Liver (tissue), 9 donors: ENCODE measurements around the gene HSD11B1L. TPM values are rescaled to one million over a fixed set of nuclear protein-coding genes. Genes with fewer than 3 reads are reported as not detected.

Source experiments
- DNase-seq: peaks from one replicate; pipeline ENCODE4 v3.0.0-alpha.2; 2017; ENCODE audit warnings: low spot score
- H3K27ac ChIP-seq, 2 donors: one replicate each; pipeline ENCODE4 v1.7.0; 2013; ENCODE audit warnings: inconsistent platforms in 2 of 2, low read length in 2 of 2, control low read depth in 1 of 2, low read depth in 1 of 2, mild to moderate bottlenecking in 1 of 2
- H3K27me3 ChIP-seq, 4 donors: one replicate each; pipeline versions ENCODE4 v1.6.1 to v1.7.0; 2013; ENCODE audit warnings: low read length in 3 of 4, inconsistent platforms in 1 of 4, mild to moderate bottlenecking in 1 of 4, moderate library complexity in 1 of 4; ENCODE audit not compliant: control insufficient read depth in 4 of 4, insufficient read depth in 4 of 4
- H3K36me3 ChIP-seq, 4 donors: one replicate each; pipeline versions ENCODE4 v1.6.1 to v1.7.0; 2013; ENCODE audit warnings: low read length in 3 of 4, mild to moderate bottlenecking in 3 of 4, low read depth in 1 of 4, moderate library complexity in 1 of 4; ENCODE audit not compliant: control insufficient read depth in 4 of 4, insufficient read depth in 3 of 4
- H3K4me1 ChIP-seq, 4 donors: one replicate each; pipeline versions ENCODE4 v1.6.1 to v1.7.0; 2013; ENCODE audit warnings: low read length in 3 of 4, mild to moderate bottlenecking in 3 of 4, moderate library complexity in 1 of 4; ENCODE audit not compliant: control insufficient read depth in 4 of 4, insufficient read depth in 4 of 4
- H3K4me3 ChIP-seq, 3 donors: one replicate each; pipeline versions ENCODE4 v1.6.1 to v1.7.0; 2013; ENCODE audit warnings: low read length in 3 of 3, control low read depth in 1 of 3, low read depth in 1 of 3, mild to moderate bottlenecking in 1 of 3
- H3K9ac ChIP-seq, 2 donors: one replicate each; pipeline ENCODE4 v1.7.0; 2013; ENCODE audit warnings: low read length in 2 of 2, mild to moderate bottlenecking in 2 of 2, moderate library complexity in 2 of 2, control low read depth in 1 of 2, low read depth in 1 of 2
- H3K9me3 ChIP-seq, 4 donors: one replicate each; pipeline versions ENCODE4 v1.6.1 to v1.7.0; 2013; ENCODE audit warnings: low read length in 3 of 4; ENCODE audit not compliant: control insufficient read depth in 4 of 4
- ATF3 ChIP-seq: IDR thresholded peaks from 2 replicates; pipeline ENCODE4 v1.6.1; 2016; ENCODE audit warnings: antibody characterized with exemption
- CTCF ChIP-seq: fragments of 150-350 bp; IDR thresholded peaks from 2 replicates; pipeline ENCODE4 v1.5.1; 2017; ENCODE audit warnings: improper control_type of control experiment, low read depth, low read length; ENCODE audit not compliant: missing input control
- EGR1 ChIP-seq, 2 donors: IDR thresholded peaks; 2 replicates each; pipeline ENCODE4 v1.6.1; 2016 to 2018; ENCODE audit warnings: antibody characterized with exemption in 2 of 2, low read depth in 2 of 2
- FOXA1 ChIP-seq: IDR thresholded peaks from 2 replicates; pipeline ENCODE4 v1.6.1; 2016; ENCODE audit warnings: antibody characterized with exemption
- FOXA2 ChIP-seq: IDR thresholded peaks from 2 replicates; pipeline ENCODE4 v1.6.1; 2016; ENCODE audit warnings: antibody characterized with exemption
- GABPA ChIP-seq, 2 donors: IDR thresholded peaks in 1 of 2; conservative IDR thresholded peaks in 1 of 2; 2 replicates each; pipeline ENCODE4 v1.6.1; 2016; ENCODE audit warnings: antibody characterized with exemption in 2 of 2, mild to moderate bottlenecking in 1 of 2, moderate library complexity in 1 of 2
- HNF4A ChIP-seq, 2 donors: conservative IDR thresholded peaks; 2 replicates each; pipeline ENCODE4 v1.6.1; 2016; ENCODE audit warnings: antibody characterized with exemption in 2 of 2, mild to moderate bottlenecking in 2 of 2
- HNF4G ChIP-seq: IDR thresholded peaks from 2 replicates; pipeline ENCODE4 v1.6.1; 2016; ENCODE audit warnings: antibody characterized with exemption
- JUND ChIP-seq, 2 donors: IDR thresholded peaks; 2 replicates each; pipeline ENCODE4 v1.6.1; 2016; ENCODE audit warnings: antibody characterized with exemption in 2 of 2
- MAX ChIP-seq: IDR thresholded peaks from 2 replicates; pipeline ENCODE4 v1.6.1; 2016; ENCODE audit warnings: antibody characterized with exemption
- NR2F2 ChIP-seq: IDR thresholded peaks from 2 replicates; pipeline ENCODE4 v1.6.1; 2016; ENCODE audit warnings: antibody characterized with exemption
- RAD21 ChIP-seq, 2 donors: IDR thresholded peaks; 2 replicates each; pipeline ENCODE4 v1.6.1; 2016; ENCODE audit warnings: antibody characterized with exemption in 2 of 2, mild to moderate bottlenecking in 2 of 2
- REST ChIP-seq: IDR thresholded peaks from 2 replicates; pipeline ENCODE4 v1.6.1; 2016; ENCODE audit warnings: antibody characterized with exemption, mild to moderate bottlenecking
- RXRA ChIP-seq, 2 donors: IDR thresholded peaks; 2 replicates each; pipeline ENCODE4 v1.6.1; 2017 to 2018; ENCODE audit warnings: antibody characterized with exemption in 2 of 2, mild to moderate bottlenecking in 1 of 2
- SP1 ChIP-seq: IDR thresholded peaks from 2 replicates; pipeline ENCODE4 v1.6.1; 2018; ENCODE audit warnings: antibody characterized with exemption, mild to moderate bottlenecking
- TAF1 ChIP-seq: conservative IDR thresholded peaks from 2 replicates; pipeline ENCODE4 v1.6.1; 2016; ENCODE audit warnings: antibody characterized with exemption, mild to moderate bottlenecking
- YY1 ChIP-seq: IDR thresholded peaks from 2 replicates; pipeline ENCODE4 v1.6.1; 2016; ENCODE audit warnings: antibody characterized with exemption, mild to moderate bottlenecking
- ZBTB33 ChIP-seq: IDR thresholded peaks from 2 replicates; pipeline ENCODE4 v1.6.1; 2016; ENCODE audit warnings: antibody characterized with exemption
- WGBS: extraction: QIAGEN DNeasy Blood & Tissue Kit; methylation state at CpG from one replicate; pipeline ENCODE4 v1.1.7; 2013; 5-methylcytosine and 5-hydroxymethylcytosine counted together
- polyA plus RNA-seq, 2 donors: library from polyadenylated mRNA; stranded (reverse) in 1 of 2; unstranded in 1 of 2; fragments of 200-250 nt in 1 of 2; fragments of >200 nt in 1 of 2; fragmentation: Nextera tagmentation in 1 of 2; extraction: Ambion mirVana in 1 of 2; gene quantifications; one replicate each; pipeline versions ENCODE4 v1.2.1 to v1.2.3, GENCODE V29; 2013 to 2015
- total RNA-seq, 2 donors: library from RNA; depleted of rRNA; stranded (reverse); fragments of >200 nt; gene quantifications; one replicate each; pipeline ENCODE4 v1.2.3, GENCODE V29; 2014
- donor health status: healthy.
- donor health status: healthy.
- donor health status: healthy.
- donor health status: healthy.
- donor health status: healthy.

The HSD11B1L gene
- total and polyA plus RNA-seq, 4 donors = 1.3 to 2.5 (median 1.9) TPM

GRCh38 chr19:5672708-5673459 lies 7.9 kb upstream of the HSD11B1L start (continued):
- TF ChIP-seq REST (no peak), HNF4A (conservative IDR thresholded peaks at IDR 0.05) (no peak), ZBTB33 (no peak), FOXA1 (no peak), ATF3 (no peak), TAF1 (no peak), HNF4G (no peak)

- peaks cover 0 to 4% (median 0%) of the 10 kb centered on the region in 4 donors for H3K4me1 ChIP-seq
- no peaks in the 10 kb centered on the region for H3K27me3 ChIP-seq
- DNase-seq = no peak
- H3K4me3 ChIP-seq = no peak overlapping the region
- no peak overlapping the region for H3K27ac ChIP-seq
- 98% methylated on average over 1 of the region's 1 CpG for WGBS
- H3K9ac ChIP-seq = no peak overlapping the region
- TF ChIP-seq REST (no peak), NR2F2 (no peak), YY1 (no peak), HNF4G (no peak), GABPA (IDR thresholded peaks at IDR 0.05 in 1 of 2, conservative IDR thresholded peaks at IDR 0.05 in 1 of 2) (no peak), JUND (IDR thresholded peaks at IDR 0.05) (no peak), FOXA2 (no peak), TAF1 (no peak), FOXA1 (no peak), SP1 (no peak), RAD21 (IDR thresholded peaks at IDR 0.05) (no peak), EGR1 (IDR thresholded peaks at IDR 0.05; ENCODE audit: low read depth in 2 of 2) (no peak), ATF3 (no peak), CTCF (no peak), ZBTB33 (no peak), RXRA (IDR thresholded peaks at IDR 0.05) (no peak), HNF4A (conservative IDR thresholded peaks at IDR 0.05) (no peak), MAX (no peak)
- H3K9me3 ChIP-seq = no peaks in the 10 kb centered on the region
- peaks cover 3 to 16% (median 14%) of the 10 kb centered on the region in 4 donors for H3K36me3 ChIP-seq
Observed at GRCh38 chr19:5673752-5674151, 7.1 kb upstream of the HSD11B1L start.
